Glutamatergic neuron (in vitro differentiated cells): ENCODE measurements around the gene LAMTOR1. TPM values are rescaled to one million over a fixed set of nuclear protein-coding genes. Genes with fewer than 3 reads are reported as not detected.

Experiments used
- DNase-seq: peaks from one replicate; pipeline ENCODE4 v3.0.0; 2022
- H3K27ac Mint-ChIP-seq: one replicate; pipeline ENCODE4 v1.8.0; 2020; ENCODE audit warnings: mild to moderate bottlenecking, mixed read lengths, inconsistent platforms; ENCODE audit not compliant: unreplicated experiment
- H3K27me3 Mint-ChIP-seq: one replicate; pipeline ENCODE4 v1.8.0; 2020; ENCODE audit warnings: mild to moderate bottlenecking, moderate library complexity, mixed read lengths, inconsistent platforms; ENCODE audit not compliant: unreplicated experiment
- H3K36me3 Mint-ChIP-seq: one replicate; pipeline ENCODE4 v1.8.0; 2020; ENCODE audit warnings: mild to moderate bottlenecking, mixed read lengths, inconsistent platforms; ENCODE audit not compliant: unreplicated experiment
- H3K4me1 Mint-ChIP-seq: one replicate; pipeline ENCODE4 v1.8.0; 2020; ENCODE audit warnings: mild to moderate bottlenecking, low read depth, mixed read lengths, inconsistent platforms; ENCODE audit not compliant: unreplicated experiment
- H3K4me3 Mint-ChIP-seq: one replicate; pipeline ENCODE4 v1.8.0; 2020; ENCODE audit warnings: mild to moderate bottlenecking, mixed read lengths, inconsistent platforms; ENCODE audit not compliant: unreplicated experiment
- H3K9me3 Mint-ChIP-seq: one replicate; pipeline ENCODE4 v1.8.0; 2020; ENCODE audit warnings: mild to moderate bottlenecking, moderate library complexity, mixed read lengths, inconsistent platforms; ENCODE audit not compliant: unreplicated experiment
- CTCF ChIP-seq: fragments of 200-600 bp; sonication (generic); IDR thresholded peaks from one replicate; pipeline ENCODE4 v1.5.0; 2021; ENCODE audit not compliant: partially characterized antibody, unreplicated experiment
- total RNA-seq: library from RNA; stranded (reverse); fragmentation: NEBNext Ultra II Directional; extraction: Animal tissue kit (Norgen Biotek cat#: 25700); gene quantifications from one replicate; pipeline ENCODE4 v1.2.1, GENCODE V29; 2021; ENCODE audit not compliant: unreplicated experiment

The LAMTOR1 gene
- total RNA-seq, 1 donor from 2014 or later, result 68.3 TPM

- Mint-ChIP-seq H3K9me3 (peaks cover 9% of the 10 kb centered on the region), H3K27ac (peak overlapping the region; percentile 49)
- DNase-seq, result no peak
Measured at GRCh38 chr11:72078477-72078876, 24.6 kb downstream of the LAMTOR1 start.

GRCh38 chr11:72075756-72076155 lies 27.3 kb downstream of the LAMTOR1 start:
- no peak for DNase-seq
- Mint-ChIP-seq H3K9me3 (peaks cover 5% of the 10 kb centered on the region), H3K4me1 (peaks cover 10% of the 10 kb centered on the region), H3K36me3 (no peaks in the 10 kb centered on the region), H3K4me3 (no peak overlapping the region), H3K27me3 (peaks cover 4% of the 10 kb centered on the region), H3K27ac (no peak overlapping the region)
- no peak for TF ChIP-seq CTCF

More at GRCh38 chr11:72078477-72078876, 24.6 kb downstream of the LAMTOR1 start:
- peak overlapping the region; percentile 60 for H3K4me3 Mint-ChIP-seq
- TF ChIP-seq CTCF, result no peak
- no peaks in the 10 kb centered on the region for H3K36me3 Mint-ChIP-seq
- H3K4me1 Mint-ChIP-seq, result peaks cover 11% of the 10 kb centered on the region
- H3K27me3 Mint-ChIP-seq, result peaks cover 5% of the 10 kb centered on the region

- Mint-ChIP-seq H3K36me3 (no peaks in the 10 kb centered on the region), H3K27me3 (peaks cover 4% of the 10 kb centered on the region), H3K27ac (no peak overlapping the region), H3K9me3 (peaks cover 5% of the 10 kb centered on the region), H3K4me1 (peaks cover 12% of the 10 kb centered on the region), H3K4me3 (no peak overlapping the region)
- no peak for TF ChIP-seq CTCF
- no peak for DNase-seq
Measured at GRCh38 chr11:72075109-72075508, 28.0 kb downstream of the LAMTOR1 start.

- Mint-ChIP-seq H3K27ac (no peak overlapping the region), H3K4me3 (no peak overlapping the region), H3K36me3 (no peaks in the 10 kb centered on the region), H3K4me1 (peaks cover 16% of the 10 kb centered on the region), H3K9me3 (no peaks in the 10 kb centered on the region), H3K27me3 (peaks cover 2% of the 10 kb centered on the region)
- DNase-seq, result no peak
- TF ChIP-seq CTCF, result no peak
Measured at GRCh38 chr11:72072348-72072747, 30.7 kb downstream of the LAMTOR1 start.

- no peak for TF ChIP-seq CTCF
- no peak for DNase-seq
- H3K27me3 Mint-ChIP-seq, result peaks cover 2% of the 10 kb centered on the region
- H3K4me1 Mint-ChIP-seq, result peaks cover 20% of the 10 kb centered on the region
- no peak overlapping the region for H3K4me3 Mint-ChIP-seq
- no peak overlapping the region for H3K27ac Mint-ChIP-seq
- no peaks in the 10 kb centered on the region for H3K36me3 Mint-ChIP-seq
- H3K9me3 Mint-ChIP-seq, result peaks cover 3% of the 10 kb centered on the region
Measured at GRCh38 chr11:72070491-72070890, 32.6 kb downstream of the LAMTOR1 start.
